Stimulated activated CD8-positive, alpha-beta memory T cell treated with anti-CD3 and anti-CD28 coated beads, Interleukin-15, amount 100 ng/mL, for 4 hours (primary cell): ENCODE measurements around the gene CPT1B.
"Not testable (repeated sequence)": the region's sequence is repeated elsewhere in the genome, so short reads cannot be mapped to it uniquely, and the experiment has no call there.

Source experiments
- DNase-seq, 2 donors: peaks; one replicate each; pipeline ENCODE4 v3.0.0-alpha.2; 2020; ENCODE audit warnings: low read depth in 2 of 2

Gene CPT1B

DNA sequence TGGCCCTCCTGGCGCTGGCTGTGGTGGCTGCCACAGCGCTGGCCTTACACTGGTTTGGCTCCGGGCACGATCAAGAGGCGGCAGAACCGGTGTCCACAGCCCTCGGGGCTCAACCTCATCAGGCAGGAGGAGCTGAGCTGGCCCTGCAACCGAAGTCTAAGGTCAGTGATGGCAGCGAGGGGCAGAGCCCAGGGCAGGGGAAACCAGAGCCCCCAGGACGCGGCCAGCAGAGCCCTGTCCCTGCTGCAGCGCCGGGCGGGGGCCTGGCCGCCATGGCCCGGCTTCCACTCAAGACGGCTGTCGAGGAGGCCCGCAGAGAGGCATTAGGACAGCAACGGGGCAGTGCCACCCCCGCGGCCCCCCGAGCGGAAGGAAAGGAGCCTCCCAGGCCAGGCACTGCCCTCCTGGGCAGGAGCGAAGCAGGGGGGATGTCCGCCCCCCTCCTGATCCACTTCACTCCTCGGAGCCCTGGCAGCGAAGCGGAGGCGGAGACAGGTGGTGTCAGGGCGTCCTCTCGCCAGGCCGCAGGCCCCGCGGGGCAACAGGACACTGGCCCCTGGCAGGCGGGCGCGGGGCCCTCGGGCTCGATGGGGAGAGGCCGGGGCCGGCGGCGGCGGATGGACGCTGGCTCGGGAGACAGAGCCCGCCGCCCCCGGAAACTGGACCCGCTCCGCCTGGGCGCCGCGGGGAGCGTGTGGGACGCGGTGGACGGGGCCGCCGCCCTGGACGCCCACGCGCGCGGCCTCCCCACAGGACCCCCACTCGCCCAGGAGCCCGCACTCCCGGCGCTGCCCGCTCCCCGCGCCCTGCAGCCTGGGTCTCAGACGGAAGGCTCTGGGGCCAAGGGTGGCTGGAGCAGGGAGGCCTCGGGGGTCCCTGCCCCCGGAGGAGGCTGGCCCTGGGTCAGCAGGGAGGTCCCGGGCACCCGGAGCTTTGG lies 31.6 kb downstream of the CPT1B start:
- DNase-seq: no peak

- DNase-seq: no peak
These were observed 32.5 kb downstream of the CPT1B start, which contains the start of gene KLHDC7B for GRCh38 chr22:50545522-50546325. Gene KLHDC7B, plus strand, starts transcription at chr22:50545899. Its CDS starts 345 bp downstream, at chr22:50546244.

- no peak for DNase-seq
These were observed 33.4 kb downstream of the CPT1B start for GRCh38 chr22:50544746-50545253.

DNA sequence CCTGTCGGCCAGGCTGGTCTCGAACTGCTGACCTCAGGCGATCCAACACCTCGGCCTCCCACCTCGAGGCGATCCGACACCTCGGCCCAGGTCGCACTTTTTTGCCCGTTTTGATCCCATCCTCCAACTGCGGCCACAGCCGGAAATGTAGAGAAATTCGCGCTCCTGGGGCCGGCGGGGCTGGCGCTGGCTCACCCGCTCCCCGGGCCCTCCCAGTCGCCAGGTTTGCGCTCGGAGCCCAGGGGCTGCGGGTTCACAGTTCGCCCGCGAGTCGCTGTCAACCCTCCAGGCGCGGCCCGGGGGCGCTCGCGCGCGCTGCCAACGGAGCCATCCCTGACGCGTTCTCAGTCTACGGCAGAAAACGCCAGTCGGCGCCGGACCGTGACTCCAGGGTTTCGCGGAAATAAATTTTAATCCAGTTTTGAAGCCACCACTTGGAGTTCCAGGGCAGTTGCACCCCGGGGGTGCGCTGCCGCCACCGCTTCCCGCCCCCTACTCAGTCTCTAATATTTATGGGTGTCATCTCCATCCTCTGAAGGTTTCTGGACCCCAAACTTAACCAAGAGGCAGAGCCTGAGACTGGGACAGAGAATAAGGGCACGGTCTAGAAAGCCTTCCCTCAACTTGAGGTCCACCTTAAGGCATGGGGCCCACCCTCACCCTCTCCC lies 34.0 kb downstream of the CPT1B start:
- peak; percentile 68 to 70 for DNase-seq

DNA sequence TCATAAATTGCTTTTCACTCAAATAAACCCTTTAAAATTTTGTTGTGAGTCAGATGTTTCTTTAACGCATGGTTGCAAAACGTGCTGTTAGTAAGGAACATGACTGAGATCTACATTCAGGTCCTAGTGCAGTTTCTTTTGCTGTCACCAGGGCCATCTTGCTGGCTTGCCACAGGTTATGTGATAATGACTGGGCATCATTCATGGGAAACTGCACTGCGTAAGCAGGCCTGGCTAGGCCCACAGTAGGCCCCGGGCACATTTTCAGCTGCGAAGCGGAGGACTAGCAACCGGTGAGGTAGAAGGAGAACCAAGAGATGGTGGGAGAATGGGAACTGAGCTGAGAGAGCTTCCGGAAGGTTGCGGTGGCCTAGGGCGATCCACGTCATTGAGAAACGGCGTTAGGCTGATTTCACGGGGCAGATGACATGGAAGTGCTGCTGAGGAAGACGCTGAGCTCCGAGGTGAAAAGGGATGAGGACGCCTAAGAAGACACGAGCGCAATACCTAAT lies 35.8 kb downstream of the CPT1B start:
- no peak for DNase-seq

- not testable (repeated sequence) for DNase-seq
These were observed 36.6 kb downstream of the CPT1B start for GRCh38 chr22:50541667-50542026.

GRCh38 chr22:50540381-50540780 lies 37.8 kb downstream of the CPT1B start:
- DNase-seq: no peak

DNA sequence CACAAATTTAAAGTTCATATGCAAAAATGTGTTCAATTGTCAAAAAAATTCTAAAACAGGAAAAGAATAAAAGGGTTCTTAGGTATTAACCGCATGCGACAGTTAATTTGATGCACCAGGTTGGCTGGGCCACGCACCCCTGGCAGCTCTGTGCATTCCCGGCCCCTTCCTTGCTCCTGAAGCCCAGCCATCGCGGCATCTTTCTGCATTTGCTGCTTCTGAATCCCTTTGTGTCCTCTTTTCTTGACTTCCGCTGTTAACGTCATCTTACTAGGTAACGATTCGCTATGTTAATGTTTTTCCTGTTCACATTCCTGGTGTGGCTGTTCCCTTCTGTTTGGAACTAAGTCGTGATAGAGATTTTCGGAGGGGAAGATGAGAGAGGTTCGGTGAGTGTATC lies 40.5 kb downstream of the CPT1B start:
- no peak for DNase-seq

DNA sequence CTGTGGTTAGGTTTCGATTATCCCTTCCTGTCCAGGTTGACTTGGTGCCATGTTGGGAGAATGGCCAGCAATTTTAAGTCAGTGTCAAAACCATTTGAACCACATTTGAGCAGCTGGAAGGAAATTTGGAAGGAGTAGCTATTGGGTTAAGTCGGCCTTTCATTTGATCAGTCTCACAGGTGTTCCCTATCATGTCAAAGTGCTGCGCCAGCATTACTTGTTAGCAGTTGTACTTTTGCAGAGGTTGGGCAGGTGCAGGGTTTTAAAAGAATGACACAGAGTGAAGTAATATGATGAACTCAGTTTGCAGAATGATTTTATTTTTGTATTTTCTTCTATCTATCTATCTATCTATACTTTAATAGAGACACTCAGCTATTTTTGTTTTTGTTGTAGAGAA lies 42.0 kb downstream of the CPT1B start:
- no peak for DNase-seq

DNA sequence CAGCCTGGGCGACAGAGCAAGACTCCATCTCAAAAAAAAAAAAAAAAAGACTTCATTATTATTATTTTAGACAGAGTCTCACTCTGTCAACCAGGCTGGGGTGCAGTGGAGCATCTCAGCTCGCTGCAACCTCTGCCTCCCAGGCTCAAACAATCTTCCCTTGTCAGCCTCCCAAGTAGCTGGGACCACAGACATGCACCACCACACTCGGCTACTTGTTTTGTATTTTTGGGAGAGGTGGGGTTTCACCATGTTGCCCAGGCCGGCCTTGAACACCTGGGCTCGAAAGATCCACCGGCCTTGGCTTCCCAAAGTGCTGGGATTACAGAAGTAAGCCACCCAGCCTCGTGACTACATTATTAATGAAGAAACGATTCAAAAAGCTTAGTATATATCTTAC lies 43.1 kb downstream of the CPT1B start:
- no peak for DNase-seq

DNA sequence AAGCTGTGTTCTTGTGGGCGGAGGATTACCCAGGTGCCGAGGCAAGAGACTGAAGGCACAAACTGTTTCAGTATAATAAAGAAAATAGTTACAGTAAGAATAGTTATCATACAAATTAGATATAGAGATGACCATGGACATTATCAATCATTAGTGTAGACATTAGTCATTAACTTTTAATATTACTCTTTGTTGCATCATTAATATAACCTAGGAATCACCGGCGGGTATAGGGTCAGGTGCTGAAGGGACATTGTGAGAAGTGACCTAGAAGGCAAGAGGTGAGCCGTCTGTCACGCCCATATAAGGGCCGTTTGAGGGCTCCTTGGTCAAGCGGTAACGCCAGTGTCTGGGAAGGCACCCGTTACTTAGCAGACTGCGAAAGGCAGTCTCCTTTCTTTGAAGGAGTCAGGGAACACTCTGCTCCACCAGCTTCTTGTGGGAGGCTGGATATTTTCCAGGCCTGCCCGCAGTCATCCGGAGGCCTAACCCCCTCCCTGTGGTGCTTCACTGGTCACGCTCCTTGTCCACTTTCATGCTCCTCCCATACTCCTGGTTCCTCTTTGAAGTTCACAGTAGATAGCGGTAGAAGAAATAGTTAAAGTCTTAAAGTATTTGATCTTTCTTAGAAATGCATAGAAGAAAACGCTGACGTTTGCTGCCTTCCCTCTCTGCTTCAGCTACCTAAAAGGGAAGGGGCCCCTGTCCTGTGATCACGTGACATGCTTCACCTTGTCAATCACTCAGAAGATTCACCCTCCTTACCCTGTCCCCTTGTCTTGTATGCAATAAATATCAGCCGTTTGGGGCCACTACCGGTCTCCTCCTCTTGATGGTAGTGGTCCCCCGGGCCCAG lies 44.1 kb downstream of the CPT1B start:
- DNase-seq: not testable (repeated sequence)

DNA sequence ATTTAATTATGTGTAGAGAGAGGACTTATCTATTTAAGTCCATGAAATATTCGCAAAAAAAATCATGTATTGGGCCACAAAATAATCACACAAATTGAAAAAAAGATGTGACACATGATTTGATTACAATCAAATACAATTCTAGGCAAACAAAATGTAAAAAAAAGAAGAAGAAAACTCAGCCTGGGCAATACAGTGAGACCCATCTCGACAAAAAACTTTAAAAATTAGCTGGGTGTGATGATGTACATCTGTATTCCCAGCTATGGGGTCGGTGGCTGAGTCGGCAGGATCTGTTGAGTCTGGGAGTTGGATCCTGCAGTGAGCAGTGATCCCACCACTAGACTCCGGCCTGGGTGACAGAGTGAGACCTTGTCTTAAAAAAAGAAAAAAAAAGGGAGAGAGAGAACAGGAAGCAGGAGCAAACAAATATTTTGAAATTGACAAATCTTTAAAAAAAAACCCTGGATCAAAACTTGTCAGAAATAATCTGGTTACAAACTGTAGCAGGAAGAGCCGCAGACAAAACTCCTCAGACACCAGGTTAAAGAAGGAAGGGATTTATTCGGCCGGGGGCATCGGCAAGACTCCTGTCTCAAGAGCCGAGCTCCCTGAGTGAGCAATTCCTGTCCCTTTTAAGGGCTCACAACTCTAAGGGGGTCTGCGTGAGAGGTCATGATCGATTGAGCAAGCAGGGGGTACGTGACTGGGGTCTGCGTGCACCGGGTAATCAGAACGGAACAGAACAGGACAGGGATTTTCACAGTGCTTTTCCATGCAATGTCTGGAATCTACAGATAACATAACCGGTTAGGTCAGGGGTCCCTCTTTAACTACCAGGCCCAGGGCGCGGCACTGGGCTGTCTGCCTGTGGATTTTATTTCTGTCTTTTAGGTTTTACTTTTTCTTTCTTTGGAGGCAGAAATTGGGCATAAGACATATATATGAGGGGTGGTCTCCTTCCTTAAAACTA lies 45.1 kb downstream of the CPT1B start:
- DNase-seq: no peak

DNA sequence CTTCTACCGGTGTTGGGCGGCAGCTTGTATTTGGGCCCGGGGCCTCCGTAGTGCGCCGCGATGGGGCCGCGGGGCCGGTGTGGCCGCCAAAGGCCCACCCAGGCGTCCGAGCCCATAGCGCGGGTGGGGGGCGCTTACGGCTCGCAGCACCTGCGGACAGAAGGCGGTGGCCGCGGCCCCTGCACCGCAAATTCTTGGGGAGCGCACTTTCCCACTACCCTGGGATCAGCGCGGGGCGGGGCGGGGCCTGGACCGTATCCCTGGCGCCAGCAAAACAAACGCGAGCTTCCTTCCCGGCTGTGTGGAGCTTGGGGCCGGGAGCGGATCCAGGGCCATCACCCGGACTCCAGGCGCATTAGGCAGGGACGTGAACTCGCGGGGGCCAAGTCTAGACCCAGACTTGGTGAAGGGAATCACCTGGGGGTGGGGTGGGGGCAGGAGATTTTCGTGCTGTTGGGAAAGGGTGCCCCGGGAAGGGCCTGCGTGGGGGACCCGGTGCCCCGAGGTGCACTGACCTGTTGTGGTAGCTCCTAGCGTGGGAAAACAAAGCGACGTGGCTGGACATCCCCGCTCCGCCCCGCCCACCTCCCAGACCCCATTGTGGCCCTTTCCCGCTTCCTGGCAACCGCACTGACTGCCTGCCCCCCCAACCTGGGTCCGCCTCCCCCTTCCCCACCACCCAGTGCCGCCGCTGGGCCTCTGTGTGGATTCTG lies 46.1 kb downstream of the CPT1B start:
- no peak for DNase-seq

GRCh38 chr22:50531546-50531961 lies 46.7 kb downstream of the CPT1B start:
- peak in 1 of 2 donors; percentile 60 for DNase-seq

GRCh38 chr22:50530877-50531545 lies 47.2 kb downstream of the CPT1B start:
- DNase-seq: peak; percentile 69 to 72

- no peak for DNase-seq
These were observed 47.7 kb downstream of the CPT1B start for GRCh38 chr22:50530580-50530876.

DNA sequence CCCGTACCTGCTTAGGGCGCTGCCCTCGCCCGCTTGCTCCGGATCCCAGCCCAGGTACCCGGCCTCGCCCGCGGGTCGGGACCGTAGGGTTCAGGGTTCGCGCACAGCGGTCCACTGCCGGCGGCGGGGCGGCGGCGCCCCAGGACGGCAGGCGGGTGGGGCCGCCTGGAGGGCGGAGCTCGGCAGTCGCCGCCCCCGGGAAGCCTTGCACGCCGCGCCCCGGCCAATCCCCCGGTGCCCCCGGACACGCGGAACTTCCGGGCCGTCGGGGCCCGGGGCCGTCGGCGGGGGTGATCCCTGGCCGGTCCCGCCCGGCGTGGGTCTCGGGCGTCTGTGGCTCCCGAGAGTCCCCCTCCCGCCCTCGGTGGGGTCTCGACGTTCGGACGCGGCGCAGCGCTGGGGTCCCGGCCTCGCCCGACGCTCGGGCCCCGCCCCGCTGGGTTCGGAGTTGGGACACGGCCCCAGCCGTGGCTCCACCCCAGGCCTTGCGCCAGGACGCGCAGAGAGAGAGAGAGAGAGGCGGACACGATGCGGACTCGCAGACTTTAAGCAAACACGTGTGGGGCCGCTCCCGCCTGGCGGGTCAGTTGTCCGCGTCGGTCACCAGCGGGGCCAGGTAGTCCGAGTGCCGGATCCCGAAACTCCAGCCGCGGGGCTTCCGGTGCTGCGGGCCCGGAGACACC lies 48.2 kb downstream of the CPT1B start, which contains the start of gene TYMP:
TSS of gene TYMP (minus strand) at position 116 of the 683 bp plus-strand sequence. CDS start 303 bp downstream, outside the sequence.
- peak in 1 of 2 donors; percentile 61 for DNase-seq

- no peak for DNase-seq
These were observed 48.8 kb downstream of the CPT1B start for GRCh38 chr22:50529416-50529896.
